Fibroblast of lung (primary cell): ENCODE measurements around the gene FOXB1.

ENCODE experiments used
- EZH2 ChIP-seq: IDR thresholded peaks from 2 replicates; pipeline ENCODE4 v1.5.1; 2012; ENCODE audit warnings: low read length, control low read depth, mild to moderate bottlenecking; ENCODE audit errors: missing control alignments
- TF ChIP-seq, protein P1 (sequence below), 2 donors: IDR thresholded peaks in 1 of 2; conservative IDR thresholded peaks in 1 of 2; 1 replicate in 1 of 2; 2 replicates in 1 of 2; pipeline ENCODE4 v1.5.1; 2011 to 2012; ENCODE audit warnings: low read length in 2 of 2, control low read depth in 1 of 2, inconsistent platforms in 1 of 2, low read depth in 1 of 2, mild to moderate bottlenecking in 1 of 2

DNA sequence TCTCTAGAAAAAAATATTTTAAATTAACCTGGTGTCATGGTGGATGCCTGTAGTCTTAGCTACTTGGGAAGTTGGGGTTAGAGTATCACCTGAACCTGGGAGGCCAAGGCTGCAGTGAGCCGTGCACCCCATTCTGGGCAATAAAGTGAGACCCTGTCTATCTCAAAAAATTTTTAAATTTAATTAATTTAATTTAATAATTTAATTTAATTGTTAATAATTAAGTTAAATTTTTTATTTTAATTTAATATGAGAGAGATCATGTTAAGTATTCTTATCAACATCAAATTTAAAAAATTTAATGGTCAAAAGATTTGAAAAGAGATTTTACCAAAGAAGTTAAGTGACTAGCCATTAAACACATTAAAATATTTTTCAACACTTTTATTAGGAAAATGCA, 40.8 kb upstream of the FOXB1 start:
- TF ChIP-seq, protein P1, sequence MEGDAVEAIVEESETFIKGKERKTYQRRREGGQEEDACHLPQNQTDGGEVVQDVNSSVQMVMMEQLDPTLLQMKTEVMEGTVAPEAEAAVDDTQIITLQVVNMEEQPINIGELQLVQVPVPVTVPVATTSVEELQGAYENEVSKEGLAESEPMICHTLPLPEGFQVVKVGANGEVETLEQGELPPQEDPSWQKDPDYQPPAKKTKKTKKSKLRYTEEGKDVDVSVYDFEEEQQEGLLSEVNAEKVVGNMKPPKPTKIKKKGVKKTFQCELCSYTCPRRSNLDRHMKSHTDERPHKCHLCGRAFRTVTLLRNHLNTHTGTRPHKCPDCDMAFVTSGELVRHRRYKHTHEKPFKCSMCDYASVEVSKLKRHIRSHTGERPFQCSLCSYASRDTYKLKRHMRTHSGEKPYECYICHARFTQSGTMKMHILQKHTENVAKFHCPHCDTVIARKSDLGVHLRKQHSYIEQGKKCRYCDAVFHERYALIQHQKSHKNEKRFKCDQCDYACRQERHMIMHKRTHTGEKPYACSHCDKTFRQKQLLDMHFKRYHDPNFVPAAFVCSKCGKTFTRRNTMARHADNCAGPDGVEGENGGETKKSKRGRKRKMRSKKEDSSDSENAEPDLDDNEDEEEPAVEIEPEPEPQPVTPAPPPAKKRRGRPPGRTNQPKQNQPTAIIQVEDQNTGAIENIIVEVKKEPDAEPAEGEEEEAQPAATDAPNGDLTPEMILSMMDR (conservative IDR thresholded peaks at IDR 0.05 in 1 of 2, IDR thresholded peaks at IDR 0.05 in 1 of 2; ENCODE audit: low read depth in 1 of 2, low read length in 2 of 2), result no peak
- no peak for TF ChIP-seq EZH2
